GM12873 (cell line): ENCODE data around the gene SCAANT1.

Experiments used
- TF ChIP-seq, protein P1 (sequence below): IDR thresholded peaks from 2 replicates; pipeline ENCODE4 v1.5.1; 2012; ENCODE audit warnings: low read depth, mild to moderate bottlenecking, moderate library complexity, low read length, control low read depth; ENCODE audit not compliant: insufficient read depth; ENCODE audit errors: missing control alignments

The SCAANT1 gene

DNA sequence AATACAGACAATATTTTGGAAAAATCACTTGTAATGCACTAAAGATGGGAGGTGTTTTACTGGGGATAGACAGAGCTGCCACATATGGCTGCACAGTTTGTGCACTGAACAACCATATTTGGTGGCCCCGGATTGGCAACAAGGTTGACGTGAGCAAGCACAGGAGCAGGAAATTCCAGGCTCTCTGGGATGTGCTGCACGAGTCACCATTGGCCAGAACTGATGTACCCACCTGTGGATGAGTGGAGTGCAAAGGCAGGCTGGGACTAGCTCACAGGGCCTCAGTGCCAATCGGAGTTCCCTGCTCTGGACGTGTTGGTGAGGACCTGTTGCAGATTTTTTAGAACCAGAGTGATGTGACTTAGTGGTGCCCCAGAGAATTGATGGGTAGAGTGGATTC lies 42.0 kb upstream of the SCAANT1 start:
- TF ChIP-seq, protein P1, sequence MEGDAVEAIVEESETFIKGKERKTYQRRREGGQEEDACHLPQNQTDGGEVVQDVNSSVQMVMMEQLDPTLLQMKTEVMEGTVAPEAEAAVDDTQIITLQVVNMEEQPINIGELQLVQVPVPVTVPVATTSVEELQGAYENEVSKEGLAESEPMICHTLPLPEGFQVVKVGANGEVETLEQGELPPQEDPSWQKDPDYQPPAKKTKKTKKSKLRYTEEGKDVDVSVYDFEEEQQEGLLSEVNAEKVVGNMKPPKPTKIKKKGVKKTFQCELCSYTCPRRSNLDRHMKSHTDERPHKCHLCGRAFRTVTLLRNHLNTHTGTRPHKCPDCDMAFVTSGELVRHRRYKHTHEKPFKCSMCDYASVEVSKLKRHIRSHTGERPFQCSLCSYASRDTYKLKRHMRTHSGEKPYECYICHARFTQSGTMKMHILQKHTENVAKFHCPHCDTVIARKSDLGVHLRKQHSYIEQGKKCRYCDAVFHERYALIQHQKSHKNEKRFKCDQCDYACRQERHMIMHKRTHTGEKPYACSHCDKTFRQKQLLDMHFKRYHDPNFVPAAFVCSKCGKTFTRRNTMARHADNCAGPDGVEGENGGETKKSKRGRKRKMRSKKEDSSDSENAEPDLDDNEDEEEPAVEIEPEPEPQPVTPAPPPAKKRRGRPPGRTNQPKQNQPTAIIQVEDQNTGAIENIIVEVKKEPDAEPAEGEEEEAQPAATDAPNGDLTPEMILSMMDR: no peak

DNA sequence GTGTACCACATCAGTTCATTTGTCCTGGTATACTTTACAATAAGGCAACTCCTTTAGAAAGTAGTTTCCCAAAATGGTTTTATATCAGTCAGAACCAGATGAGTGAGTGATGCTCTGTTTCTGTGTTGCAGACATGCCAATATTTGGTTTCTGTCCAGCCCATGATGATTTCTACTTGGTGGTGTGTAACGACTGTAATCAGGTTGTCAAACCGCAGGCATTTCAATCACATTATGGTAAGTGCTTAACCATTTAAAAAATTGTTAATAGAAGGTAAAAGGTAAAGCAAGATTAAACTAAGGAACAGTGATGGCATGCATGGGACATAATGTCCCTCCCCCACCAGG lies 40.0 kb upstream of the SCAANT1 start:
- TF ChIP-seq, protein P1: no peak

DNA sequence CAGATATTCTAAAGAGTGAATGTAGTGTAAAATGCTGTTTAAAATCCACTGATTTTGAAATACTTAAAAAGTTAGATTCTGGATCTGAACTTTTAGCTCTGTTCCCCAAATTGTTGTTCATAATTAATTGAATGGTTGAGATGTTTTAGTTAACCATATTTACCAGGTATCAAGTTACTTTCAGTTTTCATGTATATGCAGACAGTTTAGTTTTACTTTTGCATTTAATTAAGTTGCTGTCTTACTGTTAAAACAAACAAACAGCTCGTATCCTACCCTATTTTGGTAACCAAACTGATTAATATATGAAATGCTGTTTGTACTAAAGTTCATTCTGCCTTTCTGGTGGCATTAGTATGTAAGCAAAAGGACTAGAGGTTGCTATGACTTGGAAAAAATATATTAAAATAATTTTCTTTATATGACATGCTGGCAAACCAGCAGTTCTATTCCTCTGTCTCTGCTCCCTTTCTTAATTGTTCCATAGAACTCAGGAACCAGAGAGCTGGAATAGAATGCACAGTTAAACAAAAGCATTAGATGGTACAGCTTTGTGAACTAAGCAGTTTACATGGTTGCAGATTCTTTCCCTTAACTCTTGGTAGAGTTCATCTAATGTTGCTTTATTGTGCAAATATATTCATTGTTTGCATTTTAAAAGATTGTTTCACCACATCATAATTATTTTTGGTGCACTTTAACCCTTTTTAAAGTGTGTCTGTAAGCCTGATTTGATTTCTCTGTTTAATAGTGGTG lies 39.5 kb upstream of the SCAANT1 start:
- TF ChIP-seq, protein P1: no peak

DNA sequence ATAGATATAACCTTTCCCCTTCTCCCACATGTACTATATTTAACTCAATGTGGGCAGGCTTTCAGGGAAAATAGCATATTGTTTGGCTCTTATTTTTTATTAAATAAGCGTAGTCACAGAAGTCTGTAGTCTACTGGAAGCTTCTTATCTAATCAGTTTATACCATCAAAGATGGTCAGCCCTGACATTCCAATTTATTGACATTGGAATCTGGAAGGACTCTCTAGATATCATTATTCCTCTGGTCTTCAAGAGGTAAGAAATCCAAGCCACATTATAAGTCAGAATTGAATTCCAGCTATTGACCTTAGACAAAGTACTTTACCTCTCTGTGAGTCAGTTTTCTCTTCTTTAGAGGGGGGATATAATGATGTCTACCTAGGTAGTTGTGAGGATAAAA lies 38.5 kb upstream of the SCAANT1 start:
- TF ChIP-seq, protein P1: no peak

DNA sequence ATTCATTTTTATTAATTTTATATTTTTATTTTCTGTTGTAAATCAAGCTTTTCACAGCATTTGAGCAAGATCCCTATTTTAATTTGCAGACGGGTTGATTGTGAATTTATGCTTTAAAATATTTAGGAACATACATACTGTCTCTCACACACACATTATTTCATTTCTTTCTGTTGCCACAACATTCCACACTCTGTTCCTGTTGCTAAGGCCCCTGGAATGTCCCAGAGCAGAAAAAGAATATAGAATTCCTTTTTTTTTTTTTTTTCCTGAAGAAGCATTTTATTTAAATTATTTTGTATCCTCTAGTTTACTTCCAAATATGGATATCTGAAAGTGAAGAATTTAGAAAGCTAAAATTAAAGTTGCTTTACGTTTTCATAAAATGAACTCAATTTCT lies 36.8 kb upstream of the SCAANT1 start:
- TF ChIP-seq, protein P1: no peak

DNA sequence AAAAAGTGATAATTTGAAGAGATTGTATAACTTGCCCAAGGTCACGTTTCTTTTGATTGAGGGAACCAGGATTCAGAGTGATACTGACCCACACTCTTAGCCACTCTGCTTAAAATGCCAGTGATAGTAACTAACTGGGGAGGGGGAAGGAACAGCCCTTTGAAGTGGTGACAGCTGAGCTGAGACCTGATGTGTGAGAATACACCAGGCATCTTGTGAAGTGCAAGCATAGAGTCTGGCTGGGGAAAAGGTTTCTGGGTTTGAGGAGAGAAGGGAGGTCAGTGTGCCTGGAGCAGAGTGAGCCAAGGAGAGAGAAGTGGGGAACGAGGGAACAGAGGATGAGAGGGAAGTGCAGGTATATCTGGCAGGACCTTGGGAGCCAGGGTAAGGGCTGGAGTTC lies 35.4 kb upstream of the SCAANT1 start:
- TF ChIP-seq, protein P1: no peak

DNA sequence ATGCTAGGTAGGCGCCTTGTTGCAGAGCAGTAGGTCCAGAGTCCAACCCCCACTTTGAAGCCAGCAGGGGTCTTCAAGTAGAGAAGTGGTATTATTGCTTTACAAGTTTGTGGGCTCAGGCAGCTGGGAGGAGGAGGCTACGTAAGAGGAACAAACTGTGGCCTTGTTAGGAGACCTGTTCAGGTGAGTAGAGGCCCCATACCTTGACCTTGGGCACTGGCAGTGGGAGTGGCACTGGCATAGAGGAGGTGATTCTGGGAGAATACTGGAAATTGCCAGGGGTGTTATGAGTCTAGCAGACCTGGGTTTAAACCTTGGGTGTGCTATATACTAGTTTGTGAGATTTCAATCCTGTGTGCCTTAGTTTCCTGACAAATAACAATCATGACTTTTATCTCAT lies 34.6 kb upstream of the SCAANT1 start:
- TF ChIP-seq, protein P1: no peak

DNA sequence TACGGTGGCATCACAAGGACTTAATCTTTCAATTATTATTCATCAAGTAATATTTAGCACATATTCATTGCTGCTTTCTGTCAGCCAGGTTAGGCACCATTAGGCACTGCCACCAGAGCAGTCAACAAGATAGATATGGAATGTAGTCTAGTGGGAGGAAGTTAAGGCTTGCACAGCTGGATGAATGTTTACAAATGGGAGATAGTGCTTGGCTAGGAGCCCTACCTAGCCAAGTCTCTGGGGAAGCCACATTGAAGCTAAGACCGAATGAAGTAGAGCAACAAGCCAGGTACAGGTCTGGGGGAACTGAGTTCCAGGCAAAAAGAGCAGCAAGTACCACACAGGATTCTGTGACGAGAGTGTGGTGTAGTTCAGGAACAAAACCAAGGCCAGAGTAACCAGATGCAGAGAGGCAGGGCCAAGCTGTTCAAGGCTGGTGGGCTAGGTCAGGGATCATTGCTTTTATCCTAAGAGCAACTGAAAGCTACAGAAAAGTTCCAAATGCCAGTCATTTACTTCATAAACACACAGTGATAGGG lies 33.4 kb upstream of the SCAANT1 start:
- TF ChIP-seq, protein P1: no peak
